WTC11 (cell line): Measurements from ENCODE around the gene ITGA11. TPM values are rescaled to one million over a fixed set of nuclear protein-coding genes. Genes with fewer than 3 reads are reported as not detected.

Source experiments
- ATAC-seq: fragments of 200-7000 bp; cut with Tn5 transposase; 2 replicates; pipeline ENCODE4 v1.10.0; 2021; ENCODE audit warnings: mild to moderate bottlenecking, moderate library complexity
- CTCF ChIA-PET: fragments of 300-600 bp; sonication (Branson Sonifier 250); formaldehyde crosslinking; loops from one replicate; lab custom pipeline; 2021; ENCODE audit warnings: antibody characterized with exemption; lab: Charles Lee
- POLR2A ChIA-PET: fragments of 350-600 bp; sonication (Branson Sonifier 250); formaldehyde crosslinking; loops from one replicate; lab custom pipeline; 2021; ENCODE audit warnings: antibody characterized with exemption; lab: Charles Lee
- DNase-seq: peaks from one replicate; pipeline ENCODE4 v3.0.0; 2021; ENCODE audit warnings: low spot score
- H3K27ac Mint-ChIP-seq: 2 replicates; pipeline ENCODE4 v1.8.0; 2021; ENCODE audit warnings: mixed read lengths
- H3K27me3 Mint-ChIP-seq: 2 replicates; pipeline ENCODE4 v1.8.0; 2021; ENCODE audit warnings: low read depth, mild to moderate bottlenecking, moderate library complexity, mixed read lengths
- H3K36me3 Mint-ChIP-seq: 2 replicates; pipeline ENCODE4 v1.8.0; 2021; ENCODE audit warnings: mixed read lengths
- H3K4me1 Mint-ChIP-seq: 2 replicates; pipeline ENCODE4 v1.8.0; 2022; ENCODE audit warnings: mixed read lengths
- H3K4me3 Mint-ChIP-seq: 2 replicates; pipeline ENCODE4 v1.8.0; 2021; ENCODE audit warnings: mild to moderate bottlenecking, moderate library complexity, mixed read lengths
- H3K9me3 Mint-ChIP-seq: 2 replicates; pipeline ENCODE4 v1.8.0; 2021; ENCODE audit warnings: mixed read lengths
- FOXJ3 ChIP-seq: sonication (generic); formaldehyde crosslinking; IDR thresholded peaks from 2 replicates; pipeline ENCODE4 v1.9.0; 2021; ENCODE audit warnings: missing genetic modification reagents, mild to moderate bottlenecking, borderline replicate concordance
- GABPB1 ChIP-seq: sonication (generic); formaldehyde crosslinking; IDR thresholded peaks from 2 replicates; pipeline ENCODE4 v1.8.1; 2023; ENCODE audit warnings: mild to moderate bottlenecking, missing genetic modification reagents
- HMGA2 ChIP-seq: fragments of 250-450 bp; sonication (Bioruptor Pico); IDR thresholded peaks from 2 replicates; pipeline ENCODE4 v1.4.0; 2021; ENCODE audit warnings: mild to moderate bottlenecking, moderate library complexity
- KAT7 ChIP-seq: sonication (generic); formaldehyde crosslinking; IDR thresholded peaks from 2 replicates; pipeline ENCODE4 v1.8.1; 2023; ENCODE audit warnings: missing genetic modification reagents, mild to moderate bottlenecking, borderline replicate concordance
- OVOL2 ChIP-seq: fragments of 250-450 bp; sonication (Bioruptor Pico); IDR thresholded peaks from 2 replicates; pipeline ENCODE4 v1.9.0; 2021; ENCODE audit warnings: mild to moderate bottlenecking, borderline replicate concordance
- ZNF263 ChIP-seq: sonication (generic); formaldehyde crosslinking; IDR thresholded peaks from 2 replicates; pipeline ENCODE4 v1.8.1; 2022; ENCODE audit warnings: low read depth, mild to moderate bottlenecking, moderate library complexity, missing genetic modification reagents
- ZNF416 ChIP-seq: fragments of 250-450 bp; sonication (Bioruptor Pico); IDR thresholded peaks from 2 replicates; pipeline ENCODE4 v1.9.0; 2021; ENCODE audit warnings: mild to moderate bottlenecking, inconsistent platforms
- ZNF671 ChIP-seq: fragments of 250-450 bp; sonication (Bioruptor Pico); IDR thresholded peaks from 2 replicates; pipeline ENCODE4 v1.8.0; 2021; ENCODE audit warnings: mild to moderate bottlenecking
- total RNA-seq: library from RNA; stranded (reverse); gene quantifications from 3 replicates; pipeline ENCODE4 v1.2.3, GENCODE V29; 2021
- TF ChIP-seq, protein P1 (sequence below): sonication (generic); formaldehyde crosslinking; IDR thresholded peaks from 2 replicates; pipeline ENCODE4 v1.8.0; 2022; ENCODE audit warnings: mild to moderate bottlenecking, missing genetic modification reagents
- TF ChIP-seq, protein P2 (sequence below): sonication (generic); formaldehyde crosslinking; IDR thresholded peaks from 2 replicates; pipeline ENCODE4 v1.8.1; 2022; ENCODE audit warnings: low read depth, missing genetic modification reagents, borderline replicate concordance
- TF ChIP-seq, protein P3 (sequence below): fragments of 250-450 bp; sonication (Bioruptor Pico); IDR thresholded peaks from 2 replicates; pipeline ENCODE4 v1.9.0; 2021; ENCODE audit warnings: mild to moderate bottlenecking
- TF ChIP-seq, protein P4 (sequence below): sonication (generic); formaldehyde crosslinking; IDR thresholded peaks from 2 replicates; pipeline ENCODE4 v1.8.0; 2022; ENCODE audit warnings: mild to moderate bottlenecking, missing genetic modification reagents
- TF ChIP-seq, protein P5 (sequence below): sonication (generic); formaldehyde crosslinking; IDR thresholded peaks from 2 replicates; pipeline ENCODE4 v1.8.1; 2022; ENCODE audit warnings: missing genetic modification reagents, borderline replicate concordance

ITGA11 gene
- total RNA-seq, 1 experiment from 2014 or later, result 0.15 TPM

DNA sequence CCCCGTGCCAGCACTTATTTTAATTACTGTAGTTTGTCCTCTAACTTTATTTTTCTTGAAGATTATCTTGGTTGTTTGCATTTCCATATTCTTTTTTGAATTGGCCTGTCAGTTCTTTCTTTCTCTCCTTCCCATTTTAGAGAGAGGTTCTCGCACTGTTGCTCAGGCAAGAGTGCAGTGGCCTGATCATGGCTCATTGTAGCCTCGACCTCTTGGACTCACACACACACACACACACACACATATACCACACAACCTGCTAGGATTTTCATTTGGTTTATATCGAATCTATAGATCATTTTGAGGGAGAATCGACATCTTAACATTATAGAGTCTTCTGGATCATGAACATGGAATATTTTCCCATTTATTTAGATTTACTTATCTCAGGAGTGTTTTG, 145.7 kb downstream of the ITGA11 start:
- CTCF ChIA-PET, result no interaction called here
- Mint-ChIP-seq H3K4me3 (no peak overlapping the region), H3K27me3 (no peaks in the 10 kb centered on the region), H3K9me3 (peaks cover 9% of the 10 kb centered on the region), H3K4me1 (peaks cover 66% of the 10 kb centered on the region), H3K27ac (peak overlapping the region; percentile 67), H3K36me3 (peaks cover 37% of the 10 kb centered on the region)
- DNase-seq, result no peak
- POLR2A ChIA-PET, result interaction anchor here (0.7 kb wide), 1 partner anchor 17 kb away, joined by 3 read pairs; no protein-coding TSS in a partner anchor
- ATAC-seq, result no peak
- TF ChIP-seq HMGA2 (CRISPR knock-in tag), result no peak
- no peak for TF ChIP-seq ZNF263
- TF ChIP-seq ZNF671, result no peak
- TF ChIP-seq, protein P1, sequence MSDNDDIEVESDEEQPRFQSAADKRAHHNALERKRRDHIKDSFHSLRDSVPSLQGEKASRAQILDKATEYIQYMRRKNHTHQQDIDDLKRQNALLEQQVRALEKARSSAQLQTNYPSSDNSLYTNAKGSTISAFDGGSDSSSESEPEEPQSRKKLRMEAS (CRISPR knock-in tag), result no peak
- no peak for TF ChIP-seq FOXJ3 (CRISPR knock-in tag)
- TF ChIP-seq, protein P2, sequence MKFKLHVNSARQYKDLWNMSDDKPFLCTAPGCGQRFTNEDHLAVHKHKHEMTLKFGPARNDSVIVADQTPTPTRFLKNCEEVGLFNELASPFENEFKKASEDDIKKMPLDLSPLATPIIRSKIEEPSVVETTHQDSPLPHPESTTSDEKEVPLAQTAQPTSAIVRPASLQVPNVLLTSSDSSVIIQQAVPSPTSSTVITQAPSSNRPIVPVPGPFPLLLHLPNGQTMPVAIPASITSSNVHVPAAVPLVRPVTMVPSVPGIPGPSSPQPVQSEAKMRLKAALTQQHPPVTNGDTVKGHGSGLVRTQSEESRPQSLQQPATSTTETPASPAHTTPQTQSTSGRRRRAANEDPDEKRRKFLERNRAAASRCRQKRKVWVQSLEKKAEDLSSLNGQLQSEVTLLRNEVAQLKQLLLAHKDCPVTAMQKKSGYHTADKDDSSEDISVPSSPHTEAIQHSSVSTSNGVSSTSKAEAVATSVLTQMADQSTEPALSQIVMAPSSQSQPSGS (CRISPR knock-in tag), result no peak

DNA sequence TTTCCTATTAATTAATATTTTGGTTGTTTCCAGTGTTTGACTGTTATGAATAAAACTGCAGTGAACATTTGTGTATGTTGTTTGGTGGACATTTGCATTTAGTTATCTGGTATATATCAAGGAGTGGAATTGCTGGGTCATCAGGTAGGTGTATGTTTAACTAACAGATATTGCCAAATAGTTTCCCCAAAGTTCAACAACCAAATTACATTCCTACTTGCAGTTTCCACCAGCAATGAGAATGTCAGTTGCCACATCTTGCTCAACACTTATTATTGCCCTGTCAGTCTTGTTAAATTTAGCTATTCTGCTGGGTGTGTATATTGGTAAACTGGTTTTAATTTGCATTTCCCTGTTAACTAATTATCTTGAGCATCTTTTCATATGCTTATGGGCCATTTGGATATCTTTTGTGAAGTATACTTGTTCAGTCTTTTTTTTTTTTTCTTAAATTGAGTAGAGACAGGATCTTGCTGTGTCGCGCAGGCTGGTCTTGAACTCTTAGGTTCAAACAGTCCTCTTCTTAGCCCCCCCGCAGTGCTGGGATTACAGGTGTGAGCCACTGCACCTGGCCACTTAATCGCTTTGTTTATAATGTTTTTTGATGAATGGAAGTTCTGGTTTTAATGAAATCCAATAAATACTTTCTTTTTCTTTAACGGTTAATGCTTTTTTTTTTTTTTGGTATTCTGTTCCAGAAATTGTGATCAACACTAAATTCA, 146.5 kb downstream of the ITGA11 start:
- ChIA-PET POLR2A (interaction anchor here (0.7 kb wide), 1 partner anchor 18 kb away, joined by 3 read pairs; no protein-coding TSS in a partner anchor), CTCF (interaction anchor here (1.0 kb wide), 1 partner anchor 31 kb away, joined by 3 read pairs; no protein-coding TSS in a partner anchor)
- ATAC-seq, result peak; percentile 25; the same call in 1 of the 2 replicates
- H3K4me3 Mint-ChIP-seq, result peak overlapping the region; percentile 18; the same call in 1 of the 2 replicates
- no peak for TF ChIP-seq KAT7 (CRISPR knock-in tag)
- TF ChIP-seq, protein P3, sequence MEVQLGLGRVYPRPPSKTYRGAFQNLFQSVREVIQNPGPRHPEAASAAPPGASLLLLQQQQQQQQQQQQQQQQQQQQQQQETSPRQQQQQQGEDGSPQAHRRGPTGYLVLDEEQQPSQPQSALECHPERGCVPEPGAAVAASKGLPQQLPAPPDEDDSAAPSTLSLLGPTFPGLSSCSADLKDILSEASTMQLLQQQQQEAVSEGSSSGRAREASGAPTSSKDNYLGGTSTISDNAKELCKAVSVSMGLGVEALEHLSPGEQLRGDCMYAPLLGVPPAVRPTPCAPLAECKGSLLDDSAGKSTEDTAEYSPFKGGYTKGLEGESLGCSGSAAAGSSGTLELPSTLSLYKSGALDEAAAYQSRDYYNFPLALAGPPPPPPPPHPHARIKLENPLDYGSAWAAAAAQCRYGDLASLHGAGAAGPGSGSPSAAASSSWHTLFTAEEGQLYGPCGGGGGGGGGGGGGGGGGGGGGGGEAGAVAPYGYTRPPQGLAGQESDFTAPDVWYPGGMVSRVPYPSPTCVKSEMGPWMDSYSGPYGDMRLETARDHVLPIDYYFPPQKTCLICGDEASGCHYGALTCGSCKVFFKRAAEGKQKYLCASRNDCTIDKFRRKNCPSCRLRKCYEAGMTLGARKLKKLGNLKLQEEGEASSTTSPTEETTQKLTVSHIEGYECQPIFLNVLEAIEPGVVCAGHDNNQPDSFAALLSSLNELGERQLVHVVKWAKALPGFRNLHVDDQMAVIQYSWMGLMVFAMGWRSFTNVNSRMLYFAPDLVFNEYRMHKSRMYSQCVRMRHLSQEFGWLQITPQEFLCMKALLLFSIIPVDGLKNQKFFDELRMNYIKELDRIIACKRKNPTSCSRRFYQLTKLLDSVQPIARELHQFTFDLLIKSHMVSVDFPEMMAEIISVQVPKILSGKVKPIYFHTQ (CRISPR knock-in tag), result no peak
- no peak for TF ChIP-seq OVOL2 (CRISPR knock-in tag)
- TF ChIP-seq, protein P4, sequence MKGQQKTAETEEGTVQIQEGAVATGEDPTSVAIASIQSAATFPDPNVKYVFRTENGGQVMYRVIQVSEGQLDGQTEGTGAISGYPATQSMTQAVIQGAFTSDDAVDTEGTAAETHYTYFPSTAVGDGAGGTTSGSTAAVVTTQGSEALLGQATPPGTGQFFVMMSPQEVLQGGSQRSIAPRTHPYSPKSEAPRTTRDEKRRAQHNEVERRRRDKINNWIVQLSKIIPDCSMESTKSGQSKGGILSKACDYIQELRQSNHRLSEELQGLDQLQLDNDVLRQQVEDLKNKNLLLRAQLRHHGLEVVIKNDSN (CRISPR knock-in tag), result no peak
- TF ChIP-seq ZNF416 (CRISPR knock-in tag), result no peak
- 0 out of 2 replicates have a peak, but pooled peaks have one; percentile 33 for TF ChIP-seq GABPB1
- TF ChIP-seq, protein P5, sequence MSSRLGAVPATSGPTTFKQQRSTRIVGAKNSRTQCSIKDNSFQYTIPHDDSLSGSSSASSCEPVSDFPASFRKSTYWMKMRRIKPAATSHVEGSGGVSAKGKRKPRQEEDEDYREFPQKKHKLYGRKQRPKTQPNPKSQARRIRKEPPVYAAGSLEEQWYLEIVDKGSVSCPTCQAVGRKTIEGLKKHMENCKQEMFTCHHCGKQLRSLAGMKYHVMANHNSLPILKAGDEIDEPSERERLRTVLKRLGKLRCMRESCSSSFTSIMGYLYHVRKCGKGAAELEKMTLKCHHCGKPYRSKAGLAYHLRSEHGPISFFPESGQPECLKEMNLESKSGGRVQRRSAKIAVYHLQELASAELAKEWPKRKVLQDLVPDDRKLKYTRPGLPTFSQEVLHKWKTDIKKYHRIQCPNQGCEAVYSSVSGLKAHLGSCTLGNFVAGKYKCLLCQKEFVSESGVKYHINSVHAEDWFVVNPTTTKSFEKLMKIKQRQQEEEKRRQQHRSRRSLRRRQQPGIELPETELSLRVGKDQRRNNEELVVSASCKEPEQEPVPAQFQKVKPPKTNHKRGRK (CRISPR knock-in tag), result no peak
- TF ChIP-seq, all 79 proteins: peak for 1
- Mint-ChIP-seq H3K4me1 (peaks cover 66% of the 10 kb centered on the region), H3K27ac (peak overlapping the region; percentile 11; the same call in 1 of the 2 replicates), H3K36me3 (peaks cover 29% of the 10 kb centered on the region), H3K27me3 (no peaks in the 10 kb centered on the region), H3K9me3 (peaks cover 9% of the 10 kb centered on the region)
- peak; percentile 36 for DNase-seq
